C4-2B (cell line): Measurements from ENCODE around the gene NSD2.

Source experiments
- CTCF ChIP-seq: fragments of 450-650 bp; conservative IDR thresholded peaks from 2 replicates; pipeline ENCODE4 v1.5.1; 2017; ENCODE audit warnings: mild to moderate bottlenecking
- ZFX ChIP-seq: fragments of 450-650 bp; IDR thresholded peaks from 2 replicates; pipeline ENCODE4 v1.6.1; 2017

DNA sequence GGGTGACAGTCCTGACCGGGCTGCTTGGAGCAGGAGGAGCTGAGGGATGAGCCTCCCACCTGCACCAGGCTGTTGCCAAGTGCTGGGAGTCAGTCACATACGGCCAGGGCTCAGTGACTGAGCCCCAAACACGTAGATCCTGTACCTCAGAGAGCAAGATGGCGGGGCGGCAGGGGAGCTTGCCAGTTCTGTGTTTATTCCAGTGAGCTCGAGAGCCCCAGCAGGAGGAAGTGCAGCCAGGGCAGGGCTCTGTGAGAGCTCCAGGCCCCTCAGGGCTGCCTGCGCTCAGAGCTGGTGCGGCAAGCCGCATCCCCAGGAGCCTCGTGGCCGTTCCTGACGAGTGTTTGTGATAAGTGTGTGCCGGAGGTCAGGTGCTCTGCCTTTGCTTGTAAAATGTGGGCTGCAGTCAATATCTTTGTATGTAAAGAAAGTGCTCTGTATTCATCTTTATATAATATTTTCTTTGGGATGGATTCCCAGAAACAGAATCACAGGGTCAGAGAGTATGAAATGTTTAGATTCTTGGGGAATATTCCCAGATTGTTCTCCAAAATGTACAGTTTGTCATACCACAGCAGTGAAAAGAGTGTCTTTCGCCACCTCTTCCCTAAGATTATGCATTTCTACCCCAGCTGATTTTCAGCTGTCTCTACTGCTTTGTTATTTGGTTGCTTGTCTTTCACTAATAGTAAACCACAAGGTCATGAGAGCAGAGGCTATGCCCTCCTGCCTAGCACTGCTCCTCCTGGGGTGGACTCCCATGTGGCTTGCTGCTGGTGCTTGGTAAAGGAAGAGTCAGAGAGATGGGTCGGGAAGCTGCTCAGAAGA, 87.3 kb downstream of the NSD2 start:
- TF ChIP-seq CTCF (no peak), ZFX (no peak)
